Thyroid gland (tissue), 4 donors: ENCODE measurements around the gene TACR2. TPM values are rescaled to one million over a fixed set of nuclear protein-coding genes. Genes with fewer than 3 reads are reported as not detected.

Source experiments
- DNase-seq, 2 donors: peaks; one replicate each; pipeline ENCODE4 v3.0.0-alpha.2; 2019
- H3K27ac ChIP-seq, 3 donors: fragments of 200-600 bp; sonication (generic); 1 replicate in 2 of 3; 2 replicates in 1 of 3; pipeline ENCODE4 v1.5.1; 2016 to 2019; ENCODE audit warnings: mild to moderate bottlenecking in 1 of 3, moderate library complexity in 1 of 3
- H3K27me3 ChIP-seq: fragments of 200-600 bp; sonication (generic); one replicate; pipeline ENCODE4 v1.5.1; 2019
- H3K36me3 ChIP-seq, 2 donors: fragments of 200-600 bp; sonication (generic); one replicate each; pipeline ENCODE4 v1.5.1; 2016 to 2019
- H3K4me1 ChIP-seq, 2 donors: fragments of 200-600 bp; sonication (generic); one replicate each; pipeline ENCODE4 v1.5.1; 2017 to 2019
- H3K4me3 ChIP-seq, 3 donors: fragments of 200-600 bp; sonication (generic); replicated peaks in 1 of 3; 1 replicate in 2 of 3; 2 replicates in 1 of 3; pipeline ENCODE4 v1.5.1; 2016; ENCODE audit warnings: mild to moderate bottlenecking in 1 of 3
- H3K9me3 ChIP-seq: fragments of 200-600 bp; sonication (generic); one replicate; pipeline ENCODE4 v1.5.1; 2017
- POLR2A ChIP-seq, 2 donors: fragments of 450-650 bp; IDR thresholded peaks; one replicate each; pipeline ENCODE4 v1.6.1; 2017; ENCODE audit warnings: antibody characterized with exemption in 2 of 2, mild to moderate bottlenecking in 2 of 2, moderate library complexity in 1 of 2
- WGBS, 2 donors: methylation state at CpG; one replicate each; pipeline ENCODE4 v1.1.5; 2017; 5-methylcytosine and 5-hydroxymethylcytosine counted together
- intact Hi-C: fragments of 100-400 bp; cut with DNase I; formaldehyde crosslinking; loops from one replicate; pipeline ENCODE4 v1.15.1; 2023
- total RNA-seq, 4 donors: library from RNA; depleted of rRNA; stranded (reverse); fragments of >200 nt; gene quantifications; one replicate each; pipeline ENCODE4 v1.2.3, GENCODE V29; 2016
- TF ChIP-seq, protein P1 (sequence below), 6 experiments: fragments of 200-600 bp in 3 of 6; fragments of 450-650 bp in 3 of 6; sonication (generic) in 3 of 6; IDR thresholded peaks; one replicate each; pipeline ENCODE4 v1.5.1; 2016 to 2019; ENCODE audit warnings: antibody characterized with exemption in 6 of 6, mild to moderate bottlenecking in 2 of 6, inconsistent platforms in 1 of 6, moderate library complexity in 1 of 6

Gene TACR2
- total RNA-seq, 4 donors from 2014 or later = not detected

- Histone ChIP-seq H3K9me3 (no peaks in the 10 kb centered on the region), H3K27me3 (no peaks in the 10 kb centered on the region), H3K4me3 (no peak overlapping the region), H3K36me3 (no peaks in the 10 kb centered on the region), H3K4me1 (no peaks in the 10 kb centered on the region), H3K27ac (no peak overlapping the region)
- intact Hi-C loops = loop anchor here (2.0 kb wide), 1 partner anchor 81 kb away; no protein-coding TSS in a partner anchor
- TF ChIP-seq POLR2A (IDR thresholded peaks at IDR 0.05) = no peak
- TF ChIP-seq, protein P1, sequence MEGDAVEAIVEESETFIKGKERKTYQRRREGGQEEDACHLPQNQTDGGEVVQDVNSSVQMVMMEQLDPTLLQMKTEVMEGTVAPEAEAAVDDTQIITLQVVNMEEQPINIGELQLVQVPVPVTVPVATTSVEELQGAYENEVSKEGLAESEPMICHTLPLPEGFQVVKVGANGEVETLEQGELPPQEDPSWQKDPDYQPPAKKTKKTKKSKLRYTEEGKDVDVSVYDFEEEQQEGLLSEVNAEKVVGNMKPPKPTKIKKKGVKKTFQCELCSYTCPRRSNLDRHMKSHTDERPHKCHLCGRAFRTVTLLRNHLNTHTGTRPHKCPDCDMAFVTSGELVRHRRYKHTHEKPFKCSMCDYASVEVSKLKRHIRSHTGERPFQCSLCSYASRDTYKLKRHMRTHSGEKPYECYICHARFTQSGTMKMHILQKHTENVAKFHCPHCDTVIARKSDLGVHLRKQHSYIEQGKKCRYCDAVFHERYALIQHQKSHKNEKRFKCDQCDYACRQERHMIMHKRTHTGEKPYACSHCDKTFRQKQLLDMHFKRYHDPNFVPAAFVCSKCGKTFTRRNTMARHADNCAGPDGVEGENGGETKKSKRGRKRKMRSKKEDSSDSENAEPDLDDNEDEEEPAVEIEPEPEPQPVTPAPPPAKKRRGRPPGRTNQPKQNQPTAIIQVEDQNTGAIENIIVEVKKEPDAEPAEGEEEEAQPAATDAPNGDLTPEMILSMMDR (IDR thresholded peaks at IDR 0.05) = no peak
- DNase-seq = no peak
- WGBS, 2 donors = 73 to 82% methylated on average over 5 of the region's 5 CpGs
Observed at GRCh38 chr10:69425511-69426298, 9.0 kb upstream of the TACR2 start.

GRCh38 chr10:69425041-69425440, 8.3 kb upstream of the TACR2 start:
- no peak overlapping the region for H3K27ac ChIP-seq
- H3K4me3 ChIP-seq = no peak overlapping the region
- WGBS, 2 donors = 96 to 100% methylated on average over 2 of the region's 2 CpGs
- DNase-seq = no peak
- H3K4me1 ChIP-seq = no peaks in the 10 kb centered on the region
- intact Hi-C loops = no loop called here
- no peaks in the 10 kb centered on the region for H3K36me3 ChIP-seq
- TF ChIP-seq, protein P1 (IDR thresholded peaks at IDR 0.05) = no peak
- no peak for TF ChIP-seq POLR2A (IDR thresholded peaks at IDR 0.05)
- H3K27me3 ChIP-seq = no peaks in the 10 kb centered on the region
- no peaks in the 10 kb centered on the region for H3K9me3 ChIP-seq

- H3K36me3 ChIP-seq = no peaks in the 10 kb centered on the region
- H3K9me3 ChIP-seq = no peaks in the 10 kb centered on the region
- TF ChIP-seq, protein P1 (IDR thresholded peaks at IDR 0.05) = no peak
- no peak for TF ChIP-seq POLR2A (IDR thresholded peaks at IDR 0.05)
- H3K4me1 ChIP-seq = no peaks in the 10 kb centered on the region
- no peaks in the 10 kb centered on the region for H3K27me3 ChIP-seq
- no peak overlapping the region for H3K4me3 ChIP-seq
- no peak overlapping the region for H3K27ac ChIP-seq
- no peak for DNase-seq
- intact Hi-C loops = loop anchor here (5.0 kb wide), 1 partner anchor 220 kb away; no protein-coding TSS in a partner anchor
- 91 to 93% methylated on average over 4 of the region's 4 CpGs for WGBS, 2 donors
Observed at GRCh38 chr10:69422676-69423075, 6.0 kb upstream of the TACR2 start.

- intact Hi-C loops = loop anchor here (5.0 kb wide), 1 partner anchor 221 kb away; no protein-coding TSS in a partner anchor
- no peak overlapping the region for H3K27ac ChIP-seq
- no peaks in the 10 kb centered on the region for H3K36me3 ChIP-seq
- TF ChIP-seq, protein P1 (IDR thresholded peaks at IDR 0.05) = no peak
- TF ChIP-seq POLR2A (IDR thresholded peaks at IDR 0.05) = no peak
- DNase-seq = no peak
- no peaks in the 10 kb centered on the region for H3K9me3 ChIP-seq
- H3K4me1 ChIP-seq = no peaks in the 10 kb centered on the region
- WGBS, 2 donors = 60 to 63% methylated on average over 13 of the region's 13 CpGs
- H3K4me3 ChIP-seq = no peak overlapping the region
- no peaks in the 10 kb centered on the region for H3K27me3 ChIP-seq
Observed at GRCh38 chr10:69421611-69422308, 5.0 kb upstream of the TACR2 start.

- no peaks in the 10 kb centered on the region for H3K4me1 ChIP-seq
- H3K4me3 ChIP-seq = no peak overlapping the region
- intact Hi-C loops = loop anchor here (5.0 kb wide), 1 partner anchor 223 kb away; no protein-coding TSS in a partner anchor
- no peak for DNase-seq
- 79 to 90% methylated on average over 11 of the region's 11 CpGs for WGBS, 2 donors
- no peaks in the 10 kb centered on the region for H3K9me3 ChIP-seq
- no peaks in the 10 kb centered on the region for H3K27me3 ChIP-seq
- H3K27ac ChIP-seq = no peak overlapping the region
- TF ChIP-seq POLR2A (IDR thresholded peaks at IDR 0.05) = no peak
- TF ChIP-seq, protein P1 (IDR thresholded peaks at IDR 0.05) = no peak
- no peaks in the 10 kb centered on the region for H3K36me3 ChIP-seq
Observed at GRCh38 chr10:69419744-69420126, 3.0 kb upstream of the TACR2 start.
